ENCODE results near the gene ZNF141. TPM values are rescaled to one million over a fixed set of nuclear protein-coding genes. Genes with fewer than 3 reads are reported as not detected.

Gene ZNF141
- total RNA-seq, 1 experiment from 2014 or later, result not detected

DNA sequence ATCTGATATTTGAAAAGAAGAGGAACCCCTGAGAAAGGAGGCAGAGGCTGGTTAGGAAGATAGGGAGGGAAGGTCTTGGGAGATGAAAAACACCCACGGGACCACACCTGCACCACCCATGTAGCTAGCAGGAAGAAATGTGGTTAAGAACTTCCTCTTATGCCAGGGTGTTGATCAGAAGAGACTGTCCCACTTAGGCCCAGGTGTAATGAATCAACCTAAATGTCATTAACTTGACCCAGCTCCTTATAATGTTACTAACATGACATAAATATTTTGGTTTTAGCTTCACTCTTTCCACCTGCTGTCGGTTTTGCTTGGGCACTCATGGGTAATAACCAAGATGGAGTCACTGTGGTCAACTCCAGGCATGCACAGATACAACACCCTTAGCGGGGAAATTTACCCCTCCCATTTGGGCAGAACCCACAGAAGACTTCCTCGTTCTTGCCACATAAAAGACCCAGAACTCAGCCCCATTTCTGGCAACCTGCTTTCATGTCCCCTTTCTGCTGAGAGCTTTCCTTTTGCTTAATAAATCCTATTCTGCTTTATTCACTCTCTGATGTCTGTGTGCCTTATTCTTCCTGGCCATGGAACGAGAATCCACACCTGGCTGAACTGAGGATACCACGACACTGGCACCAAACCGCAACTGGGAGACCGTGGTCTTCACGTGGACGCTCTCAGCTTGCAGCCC is 46.8 kb downstream of the ZNF141 start:
- in situ Hi-C loops (cut with HindIII; ENCODE audit: low pct_unique_long_range_greater_than_20kb, low sequenced_read_pairs), result no loop called here
- no peak for TF ChIP-seq SIN3A (IDR thresholded peaks at IDR 0.05; ENCODE audit: borderline replicate concordance, insufficient read depth, low read depth, low read length)
- no peak for TF ChIP-seq TCF7L2 (IDR thresholded peaks at IDR 0.05; ENCODE audit: low read depth, low read length)
- TF ChIP-seq CTCF (IDR thresholded peaks at IDR 0.05), result no peak
- no peak for TF ChIP-seq POLR2AphosphoS5 (IDR thresholded peaks at IDR 0.05; ENCODE audit: low read depth, low read length)
- no peak for TF ChIP-seq REST (IDR thresholded peaks at IDR 0.05; ENCODE audit: insufficient read depth in 1 of 2, low read depth in 2 of 2, low read length in 1 of 2)
- Histone ChIP-seq H3K4me1 (ENCODE audit: control insufficient read depth, insufficient read depth, low read length) (no peaks in the 10 kb centered on the region), H3K9me3 (ENCODE audit: control insufficient read depth, insufficient read depth, low read depth, low read length) (peaks cover 4% of the 10 kb centered on the region; the same call in 1 of the 2 replicates), H3K4me3 (ENCODE audit: low read depth in 2 of 2, low read length in 2 of 2) (no peak overlapping the region), H3K27me3 (ENCODE audit: control insufficient read depth, insufficient read depth, low read length) (no peaks in the 10 kb centered on the region), H3K36me3 (ENCODE audit: control insufficient read depth, insufficient read depth, low read length) (no peaks in the 10 kb centered on the region), H3K27ac (ENCODE audit: low read length) (no peak overlapping the region)
- CTCF ChIA-PET, result no interaction called here
- BruUV-seq (replicated peaks), result no TSS peak
- POLR2A ChIA-PET, result no interaction called here
- DNase-seq (ENCODE audit: low read depth, low spot score), result no peak
- no peak for ATAC-seq
- intact Hi-C loops (cut with micrococcal nuclease; ENCODE audit: unreplicated experiment), result no loop called here

DNA sequence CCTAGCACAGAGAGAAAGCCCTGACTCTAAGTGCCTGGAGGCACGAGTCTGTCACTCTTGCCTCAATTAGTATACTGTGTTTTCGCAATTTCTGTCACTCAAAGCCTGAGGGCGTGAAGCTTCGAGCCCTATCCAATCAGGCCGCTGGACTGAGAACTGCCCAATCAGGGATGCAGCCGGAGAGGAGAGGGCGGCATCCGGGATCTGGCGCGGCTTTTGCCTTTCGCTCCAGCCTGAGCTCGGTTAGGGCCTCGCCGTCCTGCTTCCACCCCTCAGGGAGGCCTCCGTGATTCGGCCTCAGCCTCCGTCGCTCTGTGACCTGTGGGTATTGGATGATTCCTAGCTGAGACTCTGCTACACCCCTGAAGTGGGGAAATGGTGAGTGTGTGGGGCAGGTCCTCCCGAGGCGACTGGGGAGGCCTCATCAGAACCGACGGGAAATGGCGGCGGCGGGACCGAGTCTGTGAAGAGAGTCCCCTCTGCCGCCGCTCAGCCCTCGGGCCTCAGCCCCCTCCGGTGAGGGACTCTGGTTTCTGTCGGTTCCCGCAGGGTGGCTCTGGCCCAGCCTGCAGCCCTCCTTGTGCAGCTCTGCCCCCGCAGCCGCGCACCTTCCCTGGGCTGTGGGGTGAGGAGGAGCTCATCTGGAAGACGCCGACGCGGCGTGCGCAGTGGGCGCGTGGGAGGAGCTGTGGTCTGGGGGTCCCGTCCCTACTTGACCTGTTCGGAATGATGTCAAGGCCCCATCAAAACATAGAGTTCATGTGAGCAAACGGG is 48.5 kb downstream of the ZNF141 start:
- no peak for DNase-seq (ENCODE audit: low read depth, low spot score)
- TF ChIP-seq POLR2AphosphoS5 (IDR thresholded peaks at IDR 0.05; ENCODE audit: low read depth, low read length) (no peak), SIN3A (IDR thresholded peaks at IDR 0.05; ENCODE audit: borderline replicate concordance, insufficient read depth, low read depth, low read length) (no peak), REST (IDR thresholded peaks at IDR 0.05; ENCODE audit: insufficient read depth in 1 of 2, low read depth in 2 of 2, low read length in 1 of 2) (no peak), CTCF (IDR thresholded peaks at IDR 0.05) (no peak), TCF7L2 (IDR thresholded peaks at IDR 0.05; ENCODE audit: low read depth, low read length) (no peak)
- POLR2A ChIA-PET, result no interaction called here
- Histone ChIP-seq H3K27me3 (ENCODE audit: control insufficient read depth, insufficient read depth, low read length) (no peaks in the 10 kb centered on the region), H3K36me3 (ENCODE audit: control insufficient read depth, insufficient read depth, low read length) (no peaks in the 10 kb centered on the region), H3K4me3 (ENCODE audit: low read depth in 2 of 2, low read length in 2 of 2) (no peak overlapping the region), H3K9me3 (ENCODE audit: control insufficient read depth, insufficient read depth, low read depth, low read length) (no peaks in the 10 kb centered on the region; the same call in 1 of the 2 replicates), H3K27ac (ENCODE audit: low read length) (no peak overlapping the region), H3K4me1 (ENCODE audit: control insufficient read depth, insufficient read depth, low read length) (no peaks in the 10 kb centered on the region)
- CTCF ChIA-PET, result no interaction called here
- no TSS peak for BruUV-seq (replicated peaks)
- in situ Hi-C loops (cut with HindIII; ENCODE audit: low pct_unique_long_range_greater_than_20kb, low sequenced_read_pairs) (no loop called here), intact Hi-C loops (cut with micrococcal nuclease; ENCODE audit: unreplicated experiment) (no loop called here)
- no peak for ATAC-seq
